Activated gamma-delta T cell treated with anti-CD3 and anti-CD28 coated beads, Interleukin-2, amount 50 U/mL, for 16 hours (primary cell): ENCODE results near the gene HPX.
"Not testable (repeated sequence)": the region's sequence is repeated elsewhere in the genome, so short reads cannot be mapped to it uniquely, and the experiment has no call there.

ENCODE experiments used
- DNase-seq: peaks from one replicate; pipeline ENCODE4 v3.0.0-alpha.2; 2020; ENCODE audit warnings: low read depth

Gene HPX

GRCh38 chr11:6415797-6416196, 25.0 kb downstream of the HPX start:
- no peak for DNase-seq

- no peak for DNase-seq
Observed at GRCh38 chr11:6414874-6415328, 25.9 kb downstream of the HPX start.

- no peak for DNase-seq
Observed at GRCh38 chr11:6413791-6414201, 27.0 kb downstream of the HPX start.

- DNase-seq = no peak
Observed at GRCh38 chr11:6411594-6412031, 29.2 kb downstream of the HPX start.

- no peak for DNase-seq
Observed at GRCh38 chr11:6410695-6411430, 29.9 kb downstream of the HPX start.

- DNase-seq = no peak
Observed at GRCh38 chr11:6406370-6406769, 34.4 kb downstream of the HPX start.

GRCh38 chr11:6405846-6406245, 34.9 kb downstream of the HPX start:
- no peak for DNase-seq

- DNase-seq = no peak
Observed at GRCh38 chr11:6405052-6405667, 35.6 kb downstream of the HPX start.

- no peak for DNase-seq
Observed at GRCh38 chr11:6404342-6405051, 36.3 kb downstream of the HPX start.

GRCh38 chr11:6403539-6403938, 37.2 kb downstream of the HPX start:
- no peak for DNase-seq

- DNase-seq = peak; percentile 61
Observed at GRCh38 chr11:6402561-6402981, 38.2 kb downstream of the HPX start.

GRCh38 chr11:6402061-6402470, 38.7 kb downstream of the HPX start:
- no peak for DNase-seq

GRCh38 chr11:6401464-6401863, 39.3 kb downstream of the HPX start:
- DNase-seq = no peak

GRCh38 chr11:6400431-6401345, 40.1 kb downstream of the HPX start:
- no peak for DNase-seq

GRCh38 chr11:6397636-6398035, 43.2 kb downstream of the HPX start:
- DNase-seq = no peak

GRCh38 chr11:6397156-6397555, 43.6 kb downstream of the HPX start:
- DNase-seq = no peak

GRCh38 chr11:6395470-6396060, 45.2 kb downstream of the HPX start:
- DNase-seq = no peak

GRCh38 chr11:6393989-6394670, 46.7 kb downstream of the HPX start:
- no peak for DNase-seq

GRCh38 chr11:6392251-6392650, 48.5 kb downstream of the HPX start:
- not testable (repeated sequence) for DNase-seq

GRCh38 chr11:6391537-6392134, 49.2 kb downstream of the HPX start:
- no peak for DNase-seq
